Mesenchymal stem cell (in vitro differentiated cells and primary cell): ENCODE results near the gene SF3B6.

Experiments
- DNase-seq: peaks from one replicate; pipeline ENCODE4 v3.0.0-alpha.2; 2013
- H2AFZ ChIP-seq: one replicate; pipeline ENCODE4 v1.6.1; 2013; ENCODE audit warnings: low read depth, mild to moderate bottlenecking, control low read depth, inconsistent platforms, low read length, moderate library complexity
- H2AK5ac ChIP-seq: 2 replicates; pipeline ENCODE4 v1.6.1; 2013; ENCODE audit warnings: low read length, moderate library complexity, mild to moderate bottlenecking, inconsistent platforms; ENCODE audit not compliant: severe bottlenecking
- H2BK120ac ChIP-seq: one replicate; pipeline ENCODE4 v1.6.1; 2013; ENCODE audit warnings: low read depth, mild to moderate bottlenecking, inconsistent platforms, low read length, moderate library complexity
- H2BK12ac ChIP-seq, 2 experiments: one replicate each; pipeline ENCODE4 v1.6.1; 2013; ENCODE audit warnings: inconsistent platforms in 2 of 2, low read length in 2 of 2, mild to moderate bottlenecking in 2 of 2, moderate library complexity in 2 of 2, control low read depth in 1 of 2
- H2BK15ac ChIP-seq: one replicate; pipeline ENCODE4 v1.6.1; 2013; ENCODE audit warnings: mild to moderate bottlenecking, low read depth, inconsistent platforms; ENCODE audit not compliant: poor library complexity, severe bottlenecking
- H2BK5ac ChIP-seq: 2 replicates; pipeline ENCODE4 v1.6.1; 2013; ENCODE audit warnings: low read depth, mild to moderate bottlenecking, low read length, control low read depth, inconsistent platforms; ENCODE audit not compliant: poor library complexity, severe bottlenecking
- H3K14ac ChIP-seq, 2 experiments: one replicate each; pipeline ENCODE4 v1.6.1; 2013; ENCODE audit warnings: inconsistent platforms in 2 of 2, low read length in 2 of 2, control low read depth in 1 of 2, mild to moderate bottlenecking in 1 of 2, moderate library complexity in 1 of 2
- H3K18ac ChIP-seq, 2 experiments: one replicate each; pipeline ENCODE4 v1.6.1; 2013; ENCODE audit warnings: inconsistent platforms in 2 of 2, low read length in 2 of 2, control low read depth in 1 of 2, low read depth in 1 of 2, mild to moderate bottlenecking in 1 of 2
- H3K23ac ChIP-seq, 2 experiments: one replicate each; pipeline ENCODE4 v1.6.1; 2013; ENCODE audit warnings: inconsistent platforms in 2 of 2, low read length in 2 of 2, mild to moderate bottlenecking in 2 of 2, moderate library complexity in 2 of 2, control low read depth in 1 of 2
- H3K27ac ChIP-seq: 2 replicates; pipeline ENCODE4 v1.5.1; 2013; ENCODE audit warnings: mild to moderate bottlenecking, moderate library complexity, low read length, control low read depth, inconsistent platforms; ENCODE audit not compliant: poor library complexity, severe bottlenecking
- H3K27me3 ChIP-seq, 2 experiments: 2 replicates each; pipeline versions ENCODE4 v1.6.1 to v1.7.0; 2013; ENCODE audit warnings: low read length in 2 of 2, mild to moderate bottlenecking in 2 of 2, moderate library complexity in 2 of 2, control low read depth in 1 of 2, inconsistent platforms in 1 of 2; ENCODE audit not compliant: control insufficient read depth in 1 of 2, insufficient read depth in 1 of 2
- H3K36me3 ChIP-seq, 2 experiments: 2 replicates each; pipeline versions ENCODE4 v1.6.1 to v1.7.0; 2013; ENCODE audit warnings: low read length in 2 of 2, control low read depth in 1 of 2, inconsistent platforms in 1 of 2, low read depth in 1 of 2, mild to moderate bottlenecking in 1 of 2; ENCODE audit not compliant: insufficient read depth in 2 of 2, control insufficient read depth in 1 of 2
- H3K4ac ChIP-seq, 2 experiments: one replicate each; pipeline ENCODE4 v1.6.1; 2013; ENCODE audit warnings: inconsistent platforms in 2 of 2, low read length in 2 of 2, mild to moderate bottlenecking in 2 of 2, moderate library complexity in 2 of 2, control low read depth in 1 of 2, low read depth in 1 of 2
- H3K4me1 ChIP-seq: 2 replicates; pipeline ENCODE4 v1.6.1; 2013; ENCODE audit warnings: low read depth, low read length, control low read depth; ENCODE audit not compliant: control insufficient read depth, insufficient read depth
- H3K4me2 ChIP-seq: 2 replicates; pipeline ENCODE4 v1.6.1; 2013; ENCODE audit warnings: low read length, mild to moderate bottlenecking, inconsistent platforms; ENCODE audit not compliant: poor library complexity, severe bottlenecking
- H3K4me3 ChIP-seq, 2 experiments: 2 replicates each; pipeline versions ENCODE4 v1.5.1 to v1.7.0; 2013; ENCODE audit warnings: low read length in 2 of 2, mild to moderate bottlenecking in 2 of 2, control low read depth in 1 of 2, low read depth in 1 of 2; ENCODE audit not compliant: insufficient read depth in 1 of 2
- H3K79me1 ChIP-seq: replicated peaks from 2 replicates; pipeline ENCODE4 v1.6.1; 2013; ENCODE audit warnings: mild to moderate bottlenecking, control low read depth, low read length, inconsistent platforms; ENCODE audit not compliant: poor library complexity, severe bottlenecking
- H3K9ac ChIP-seq: 2 replicates; pipeline ENCODE4 v1.7.0; 2013; ENCODE audit warnings: mild to moderate bottlenecking, low read length, moderate library complexity
- H3K9me3 ChIP-seq: 2 replicates; pipeline ENCODE4 v1.7.0; 2013; ENCODE audit warnings: mild to moderate bottlenecking, low read length; ENCODE audit not compliant: control insufficient read depth
- H4K8ac ChIP-seq: one replicate; pipeline ENCODE4 v1.6.1; 2013; ENCODE audit warnings: inconsistent platforms, mild to moderate bottlenecking, low read length, moderate library complexity
- H4K91ac ChIP-seq: one replicate; pipeline ENCODE4 v1.6.1; 2013; ENCODE audit warnings: mild to moderate bottlenecking, low read length, inconsistent platforms
- WGBS: methylation state at CpG from one replicate; pipeline ENCODE4 v1.1.7; 2013; ENCODE audit warnings: mixed read lengths; 5-methylcytosine and 5-hydroxymethylcytosine counted together

SF3B6 gene

DNA sequence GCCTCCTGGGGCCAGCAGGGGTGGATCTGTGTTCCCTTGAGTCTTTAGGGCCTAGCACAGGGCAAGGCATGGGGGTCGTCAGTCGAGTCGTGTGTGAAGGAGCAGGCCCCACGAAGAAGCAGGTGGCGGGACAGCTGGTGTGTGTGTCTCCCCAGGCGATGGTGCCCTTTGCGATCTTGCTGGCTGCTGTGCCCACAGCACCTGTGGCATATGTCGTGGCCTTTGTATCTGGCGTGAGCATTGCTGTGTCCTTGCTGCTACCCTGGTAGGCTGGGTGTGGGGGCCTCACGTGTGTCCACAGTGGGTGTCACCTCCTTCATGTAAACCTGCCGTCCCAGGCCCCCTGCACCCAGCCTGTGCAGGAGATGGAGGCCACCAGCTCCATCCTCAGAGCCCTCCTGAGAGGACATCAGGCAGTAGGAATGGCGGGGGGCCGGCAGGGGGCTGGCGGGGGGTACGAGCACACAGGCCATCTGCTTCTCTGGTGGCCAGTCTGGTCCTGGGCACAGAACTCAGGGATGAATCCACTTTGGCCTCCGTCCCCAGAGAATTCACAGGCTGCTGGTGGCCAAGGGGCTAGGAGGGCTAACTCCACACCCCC is 53.1 kb downstream of the SF3B6 start:
- peaks cover 4% of the 10 kb centered on the region for H3K79me1 ChIP-seq
- no peak overlapping the region for H3K27ac ChIP-seq
- H2BK12ac ChIP-seq = no peak overlapping the region
- WGBS = 94% methylated on average over 16 of the region's 16 CpGs
- peak overlapping the region in 1 of 2 experiments; percentile 51 for H3K14ac ChIP-seq
- no peak overlapping the region for H2BK5ac ChIP-seq
- DNase-seq = no peak
- no peak overlapping the region for H3K9ac ChIP-seq
- H3K9me3 ChIP-seq = no peaks in the 10 kb centered on the region
- H2BK120ac ChIP-seq = no peak overlapping the region
- no peak overlapping the region for H3K4ac ChIP-seq
- H2AFZ ChIP-seq = no peak overlapping the region
- H4K91ac ChIP-seq = no peak overlapping the region
- no peak overlapping the region for H3K23ac ChIP-seq
- H3K27me3 ChIP-seq = no peaks in the 10 kb centered on the region
- H3K36me3 ChIP-seq = peaks cover 15 to 45% of the 10 kb centered on the region in 2 experiments
- H3K18ac ChIP-seq = no peak overlapping the region
- no peak overlapping the region for H2AK5ac ChIP-seq
- no peak overlapping the region for H2BK15ac ChIP-seq
- H3K4me3 ChIP-seq = no peak overlapping the region
- no peak overlapping the region for H4K8ac ChIP-seq
- peaks cover 12% of the 10 kb centered on the region for H3K4me1 ChIP-seq
- H3K4me2 ChIP-seq = no peak overlapping the region

DNA sequence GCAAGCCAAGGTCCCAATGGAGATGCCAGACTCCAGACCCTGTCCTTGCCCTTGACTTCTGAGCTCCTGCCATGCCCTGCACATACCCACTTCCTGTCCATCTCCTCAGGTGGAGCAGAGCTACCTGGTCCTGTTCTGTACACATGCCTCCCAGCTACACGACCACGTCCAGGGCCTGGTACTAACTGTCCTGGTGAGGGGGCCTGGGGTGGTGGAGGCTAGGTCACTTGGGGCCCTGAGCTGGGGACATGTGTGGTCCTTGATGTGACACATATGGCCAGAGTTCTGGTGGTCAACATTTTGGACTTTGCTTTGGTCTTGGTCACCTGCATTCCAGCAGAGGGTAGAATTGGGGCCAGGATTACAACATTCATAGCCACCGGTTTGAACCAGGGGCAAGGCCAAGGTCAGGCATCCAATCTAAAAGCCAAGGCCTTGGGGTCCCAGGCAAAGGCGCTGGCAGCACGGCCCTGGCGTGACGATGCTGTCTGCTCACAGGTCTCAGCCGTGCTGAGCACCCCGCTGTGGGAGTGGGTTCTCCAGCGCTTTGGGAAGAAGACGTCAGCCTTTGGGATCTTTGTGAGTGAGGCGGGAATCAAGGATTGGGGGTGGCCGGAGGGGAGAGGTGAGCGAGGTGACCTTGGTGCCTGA is 53.7 kb downstream of the SF3B6 start:
- Histone ChIP-seq H3K27ac (no peak overlapping the region), H4K8ac (no peak overlapping the region), H3K14ac (no peak overlapping the region), H2BK12ac (no peak overlapping the region), H3K4me1 (peaks cover 12% of the 10 kb centered on the region), H4K91ac (no peak overlapping the region), H3K18ac (no peak overlapping the region), H3K27me3 (no peaks in the 10 kb centered on the region), H3K4me3 (no peak overlapping the region), H2BK5ac (no peak overlapping the region), H2BK120ac (no peak overlapping the region), H3K4me2 (no peak overlapping the region), H3K23ac (peak overlapping the region in 1 of 2 experiments; percentile 61), H2BK15ac (no peak overlapping the region), H3K9me3 (no peaks in the 10 kb centered on the region), H2AFZ (no peak overlapping the region), H2AK5ac (no peak overlapping the region), H3K79me1 (peaks cover 4% of the 10 kb centered on the region), H3K4ac (no peak overlapping the region), H3K9ac (no peak overlapping the region), H3K36me3 (peaks cover 15 to 45% of the 10 kb centered on the region in 2 experiments)
- DNase-seq = no peak
- 93% methylated on average over 14 of the region's 14 CpGs for WGBS

DNA sequence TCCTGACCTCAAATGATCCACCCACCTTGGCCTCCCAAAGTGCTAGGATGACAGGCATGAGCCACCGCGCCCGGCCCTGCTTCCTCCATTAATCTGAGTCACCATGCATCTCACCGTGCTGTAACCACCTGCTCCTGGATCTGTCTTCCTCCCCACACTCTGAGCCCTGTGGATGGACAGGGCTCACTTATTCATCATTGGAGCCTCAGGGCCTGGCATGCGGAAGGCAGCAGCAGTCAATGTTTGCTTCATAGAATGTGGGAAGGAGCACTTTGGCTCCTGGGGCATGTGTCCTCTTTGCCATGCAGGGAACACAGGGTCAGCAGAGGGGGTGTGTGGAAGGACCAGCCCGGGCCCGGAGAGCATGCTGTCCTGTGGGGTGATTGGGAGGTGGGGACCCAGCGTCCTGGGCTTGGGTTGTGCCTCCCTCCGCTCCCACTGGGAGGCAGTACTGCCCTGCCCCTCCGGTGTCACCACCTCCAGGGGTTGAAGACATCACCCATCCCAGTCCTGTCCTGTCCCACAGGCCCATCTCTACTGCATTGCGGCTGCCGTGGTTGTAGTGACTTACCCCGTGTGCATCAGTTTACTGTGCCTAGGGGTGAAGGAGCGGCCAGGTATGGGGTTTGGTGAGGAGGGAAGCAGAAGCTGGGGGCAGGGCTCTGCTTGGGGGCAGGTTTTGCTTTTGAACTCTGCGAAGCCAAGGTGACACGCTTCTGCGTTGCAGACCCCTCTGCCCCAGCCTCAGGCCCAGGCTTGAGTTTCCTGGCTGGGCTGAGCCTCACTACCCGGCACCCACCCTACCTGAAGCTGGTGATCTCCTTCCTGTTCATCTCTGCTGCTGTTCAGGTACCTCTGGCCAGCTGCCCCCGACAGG is 54.8 kb downstream of the SF3B6 start:
- Histone ChIP-seq H2AK5ac (no peak overlapping the region), H3K4me3 (no peak overlapping the region), H2BK5ac (no peak overlapping the region), H4K91ac (peak overlapping the region; percentile 61), H2BK15ac (no peak overlapping the region), H2BK12ac (no peak overlapping the region), H3K18ac (no peak overlapping the region), H3K4ac (no peak overlapping the region), H3K27ac (no peak overlapping the region), H3K4me1 (peaks cover 18% of the 10 kb centered on the region), H3K4me2 (no peak overlapping the region), H3K9ac (no peak overlapping the region), H3K27me3 (no peaks in the 10 kb centered on the region), H2AFZ (no peak overlapping the region), H2BK120ac (no peak overlapping the region), H3K23ac (no peak overlapping the region), H3K14ac (no peak overlapping the region), H4K8ac (no peak overlapping the region), H3K79me1 (peaks cover 4% of the 10 kb centered on the region), H3K36me3 (peaks cover 10 to 45% of the 10 kb centered on the region in 2 experiments), H3K9me3 (no peaks in the 10 kb centered on the region)
- no peak for DNase-seq
- 85% methylated on average over 16 of the region's 19 CpGs for WGBS

DNA sequence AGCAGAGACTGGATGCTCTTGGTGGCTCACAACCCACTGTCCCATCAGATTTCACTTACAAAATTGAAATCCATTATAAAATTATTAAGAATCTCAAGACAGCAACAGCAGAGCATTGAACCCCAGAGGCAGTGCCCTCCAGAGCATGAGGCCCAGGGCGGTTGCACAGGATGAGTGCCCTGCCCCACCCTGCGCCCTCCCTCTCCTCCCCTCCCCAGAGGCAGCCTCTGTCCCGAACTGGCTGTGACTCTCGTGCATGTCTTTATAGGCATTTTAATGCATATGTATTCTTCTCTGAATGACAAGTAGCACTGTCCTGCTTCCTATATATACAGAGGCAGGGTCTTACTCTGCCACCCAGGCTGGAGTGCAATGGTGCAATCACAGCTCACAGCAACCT is 55.9 kb downstream of the SF3B6 start:
- no peak overlapping the region for H3K4ac ChIP-seq
- H3K4me2 ChIP-seq = no peak overlapping the region
- H3K23ac ChIP-seq = no peak overlapping the region
- no peak for DNase-seq
- 86% methylated on average over 1 of the region's 4 CpGs for WGBS
- no peak overlapping the region for H2BK12ac ChIP-seq
- no peak overlapping the region for H3K4me3 ChIP-seq
- no peak overlapping the region for H2BK15ac ChIP-seq
- H3K79me1 ChIP-seq = peaks cover 4% of the 10 kb centered on the region
- H3K36me3 ChIP-seq = peaks cover 9 to 38% of the 10 kb centered on the region in 2 experiments
- H3K14ac ChIP-seq = no peak overlapping the region
- no peak overlapping the region for H3K18ac ChIP-seq
- no peak overlapping the region for H3K27ac ChIP-seq
- no peak overlapping the region for H2AFZ ChIP-seq
- no peaks in the 10 kb centered on the region for H3K27me3 ChIP-seq
- no peak overlapping the region for H3K9ac ChIP-seq
- H4K8ac ChIP-seq = no peak overlapping the region
- peaks cover 26% of the 10 kb centered on the region for H3K4me1 ChIP-seq
- no peak overlapping the region for H2AK5ac ChIP-seq
- H2BK5ac ChIP-seq = no peak overlapping the region
- no peak overlapping the region for H2BK120ac ChIP-seq
- H3K9me3 ChIP-seq = no peaks in the 10 kb centered on the region
- H4K91ac ChIP-seq = no peak overlapping the region
